UCSD-AML1 (cell line): Measurements from ENCODE around the gene ZNF764.

ENCODE experiments used
- DNase-seq: peaks from one replicate; lab custom pipeline; 2025; ENCODE audit not compliant: unreplicated experiment; lab: John Stamatoyannopoulos, UW

The ZNF764 gene

DNA sequence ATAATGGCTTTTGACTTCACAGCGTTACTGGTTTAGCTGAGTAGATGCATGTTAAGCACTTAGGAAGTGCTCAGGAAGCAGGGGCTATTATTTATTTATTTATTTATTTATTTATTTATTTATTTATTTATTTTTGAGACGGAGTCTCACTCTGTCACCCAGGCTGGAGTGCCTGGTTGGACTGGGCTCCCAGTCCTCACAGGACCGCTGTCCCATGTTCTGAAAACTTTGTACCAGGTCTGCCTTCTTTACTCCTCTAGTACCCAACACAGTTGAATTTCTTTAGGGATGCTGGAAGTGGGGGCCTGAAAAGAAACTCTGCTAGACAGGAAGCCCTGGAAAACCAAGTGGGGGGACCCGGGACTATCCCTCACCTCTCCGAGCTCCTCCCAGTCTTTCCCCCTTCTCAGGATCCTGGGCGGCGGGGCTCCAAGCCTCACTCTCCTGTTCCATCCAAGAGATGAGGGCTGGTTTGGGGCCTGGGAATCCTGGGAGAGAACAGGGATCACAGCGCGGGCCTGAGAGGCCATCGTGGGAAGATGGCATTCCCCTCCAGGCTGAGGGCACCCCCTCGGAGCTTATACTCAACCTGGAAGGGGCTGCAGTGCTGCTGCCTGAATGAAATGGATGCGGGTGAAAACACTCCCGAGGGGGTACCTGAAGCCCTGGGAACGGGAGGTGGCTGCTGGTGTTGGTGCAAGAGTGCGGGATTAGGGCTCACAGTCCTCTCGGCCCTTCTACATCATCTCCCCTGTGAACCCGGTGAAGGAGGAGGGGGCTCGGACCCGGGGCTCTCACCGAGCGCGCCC lies 12.7 kb upstream of the ZNF764 start:
- no peak for DNase-seq

GRCh38 chr16:30569746-30570635 lies 11.8 kb upstream of the ZNF764 start:
- DNase-seq = no peak

DNA sequence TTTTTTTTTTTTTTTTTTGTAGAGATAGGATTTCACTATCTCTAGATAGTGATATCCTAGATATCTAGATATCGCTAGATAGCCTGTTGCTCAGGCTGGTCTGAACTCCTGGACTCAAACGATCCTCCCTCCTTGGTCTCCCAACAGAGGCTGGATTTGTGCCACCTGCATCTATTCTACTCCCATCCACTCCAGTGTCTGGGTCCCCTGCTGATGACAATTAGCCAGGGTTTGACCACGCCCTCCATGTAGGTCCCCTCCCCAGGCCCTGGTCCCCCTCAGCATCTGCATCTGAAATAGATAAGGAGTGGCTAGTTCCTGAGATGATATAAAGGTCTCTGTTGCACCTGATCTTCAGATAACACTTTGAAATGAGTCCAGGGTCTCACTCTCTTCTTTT lies 11.1 kb upstream of the ZNF764 start:
- no peak for DNase-seq

DNA sequence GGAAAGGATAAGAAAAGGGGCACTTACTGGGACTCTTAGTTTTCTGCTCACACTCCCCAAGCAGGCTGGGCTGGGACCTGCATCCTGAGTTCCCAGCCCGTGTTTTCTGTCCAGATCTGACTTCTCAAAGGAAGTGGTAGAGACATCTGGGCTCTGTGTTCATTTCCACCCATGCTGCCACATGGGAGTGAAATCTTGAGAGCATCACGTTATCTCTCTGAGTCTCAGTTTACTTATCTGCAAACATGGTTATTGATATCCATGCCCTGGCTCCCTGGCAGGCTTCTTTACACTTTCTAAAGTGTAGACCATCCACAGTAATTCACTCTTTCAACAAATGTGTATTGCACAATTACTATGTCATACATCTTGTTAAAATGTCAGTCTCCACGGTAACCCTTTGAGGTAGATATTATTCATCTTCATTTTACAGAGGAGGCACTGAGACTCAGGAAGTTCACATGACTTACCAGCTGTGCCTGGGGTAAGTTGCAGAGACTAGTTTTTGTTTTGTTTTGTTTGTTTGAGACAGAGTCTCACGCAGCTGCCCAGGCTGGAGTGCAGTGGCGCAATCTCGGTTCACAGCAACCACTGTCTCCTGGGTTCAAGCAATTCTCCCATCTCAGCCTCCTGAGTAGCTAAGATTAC lies 9.9 kb upstream of the ZNF764 start:
- DNase-seq = no peak

DNA sequence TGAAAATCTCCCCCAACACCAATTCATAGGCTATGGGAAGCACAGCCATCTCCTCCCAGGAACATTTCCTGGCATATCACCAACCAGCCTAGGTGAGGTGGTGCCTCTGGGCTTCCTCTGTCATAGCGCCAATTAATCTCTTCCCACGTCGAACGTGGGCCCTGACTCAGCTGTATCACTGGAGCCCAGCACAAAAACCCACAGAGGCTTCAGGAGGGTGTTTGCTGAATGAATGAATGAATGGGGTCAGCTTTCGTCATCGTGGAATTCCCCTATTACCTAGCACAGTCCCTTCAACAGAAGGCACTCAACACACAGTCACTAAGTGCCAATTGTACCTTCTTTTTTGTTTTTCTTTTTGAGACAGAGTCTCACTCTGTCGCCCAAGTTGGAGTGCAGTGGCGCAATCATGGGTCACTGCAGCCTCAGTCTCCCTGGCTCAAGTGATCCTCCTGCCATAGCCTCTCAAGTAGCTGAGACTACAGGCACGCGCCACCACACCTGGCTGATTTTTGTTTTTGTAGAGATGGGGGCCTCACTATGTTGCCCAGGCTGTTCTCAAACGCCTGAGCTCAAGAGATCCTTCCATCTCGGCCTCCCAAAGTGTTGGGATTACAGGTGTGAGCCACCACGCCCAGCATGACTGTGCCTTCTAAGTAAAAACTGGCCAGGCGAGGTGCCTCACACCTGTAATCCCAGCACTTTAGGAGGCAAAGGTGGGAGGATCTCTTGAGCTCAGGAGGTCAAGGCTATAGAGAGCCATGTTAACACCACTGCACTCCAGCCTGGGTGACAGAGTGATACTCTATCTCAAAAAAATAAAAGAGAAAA lies 9.2 kb upstream of the ZNF764 start:
- no peak for DNase-seq

- DNase-seq = no peak
These were observed 8.4 kb upstream of the ZNF764 start for GRCh38 chr16:30566531-30566930.

- DNase-seq = no peak
These were observed 7.8 kb upstream of the ZNF764 start for GRCh38 chr16:30565984-30566383.

DNA sequence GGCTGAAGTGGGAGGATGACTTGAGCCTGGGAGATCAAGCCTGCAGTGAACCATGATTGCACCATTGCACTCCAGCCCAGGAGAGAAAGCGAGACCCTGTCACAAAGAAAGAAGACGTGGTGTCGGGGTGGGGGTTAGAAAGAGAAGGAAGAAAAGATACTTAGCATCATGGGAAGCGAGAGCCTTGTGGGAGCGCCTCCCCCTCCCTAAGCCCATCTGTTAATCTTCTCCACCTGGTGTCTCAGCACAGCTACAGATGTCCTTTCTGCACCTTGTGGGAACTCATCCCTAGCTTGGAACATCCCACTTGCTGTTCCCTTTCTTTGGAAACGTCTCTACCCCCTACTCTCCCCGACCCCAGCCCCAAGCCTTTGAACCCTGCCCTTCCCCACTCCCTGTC lies 7.4 kb upstream of the ZNF764 start:
- DNase-seq = no peak

- peak; percentile 42 for DNase-seq
These were observed 3.8 kb upstream of the ZNF764 start for GRCh38 chr16:30562021-30562420.

GRCh38 chr16:30561089-30561816 lies 3.1 kb upstream of the ZNF764 start:
- peak; percentile 73 for DNase-seq

GRCh38 chr16:30559690-30560089 lies 1.5 kb upstream of the ZNF764 start:
- DNase-seq = no peak

GRCh38 chr16:30558789-30559377 lies 709 bp upstream of the ZNF764 start:
- no peak for DNase-seq

GRCh38 chr16:30557707-30557956 lies 542 bp downstream of the ZNF764 start:
- no peak for DNase-seq

- no peak for DNase-seq
These were observed 2.1 kb downstream of the ZNF764 start for GRCh38 chr16:30556125-30556473.

- DNase-seq = no peak
These were observed 2.7 kb downstream of the ZNF764 start for GRCh38 chr16:30555315-30556124.

DNA sequence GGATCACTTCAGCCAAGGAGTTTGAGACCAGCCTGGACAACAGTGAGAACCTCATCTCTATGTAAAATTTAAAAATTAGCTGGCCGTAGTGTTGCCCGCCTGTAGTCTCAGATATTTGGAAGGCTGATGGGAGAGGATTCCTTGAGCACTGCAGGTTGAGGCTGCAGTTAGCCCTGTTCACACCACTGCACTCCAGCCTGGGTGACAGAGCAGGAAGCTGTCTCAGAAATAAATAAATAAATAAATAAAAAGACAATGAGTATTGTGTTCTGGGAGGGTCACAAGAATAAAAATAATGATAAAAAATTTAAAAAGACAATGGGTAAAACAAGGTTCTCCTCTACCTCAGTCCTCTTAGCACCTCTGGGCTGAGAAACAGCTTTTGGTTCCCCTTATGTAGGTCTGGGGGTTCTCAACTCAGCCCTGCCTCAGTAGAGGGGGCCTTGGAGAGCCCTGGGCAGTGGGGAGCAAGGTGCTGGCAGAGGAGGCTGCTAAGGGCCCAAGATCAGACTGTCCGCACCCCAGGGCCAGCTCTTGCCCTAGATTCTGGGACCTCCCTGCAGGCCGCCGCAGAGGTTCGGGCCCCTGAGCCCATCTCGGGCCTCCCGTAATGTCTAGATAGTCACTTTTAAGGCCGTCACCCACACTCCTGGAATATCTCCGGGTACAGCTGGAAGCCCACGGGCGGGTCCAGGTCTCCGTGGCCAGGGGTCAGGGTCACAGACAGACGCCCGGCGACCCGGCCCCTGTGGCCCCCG lies 3.4 kb downstream of the ZNF764 start:
- no peak for DNase-seq

DNA sequence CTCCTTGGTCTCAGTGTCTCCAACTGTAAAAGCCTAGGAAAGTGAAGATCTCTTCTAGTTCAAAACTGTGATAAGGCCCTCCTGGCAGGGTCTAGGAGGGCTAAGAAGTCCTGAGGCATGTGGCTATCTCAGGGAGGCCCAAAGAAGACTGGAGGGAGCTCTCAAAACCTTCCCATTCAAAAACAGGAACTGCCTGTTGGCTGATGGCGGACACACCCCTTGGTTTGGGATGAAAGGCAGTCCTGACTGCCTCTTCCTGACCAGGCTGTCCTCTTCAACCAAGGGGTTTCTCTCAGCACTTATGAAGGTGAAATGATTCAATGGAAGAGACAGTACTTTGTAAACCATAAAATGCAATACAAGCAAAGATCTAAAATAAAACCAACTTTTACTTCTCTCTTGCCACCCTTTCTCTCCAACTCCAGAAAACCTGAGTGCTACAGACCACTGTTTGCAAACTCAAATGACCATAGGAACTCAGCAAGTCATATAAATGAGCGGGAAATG lies 4.7 kb downstream of the ZNF764 start:
- DNase-seq = no peak

- DNase-seq = no peak
These were observed 5.2 kb downstream of the ZNF764 start for GRCh38 chr16:30552956-30553355.
